NT2/D1 (cell line): ENCODE results near the gene NIN.

Experiments
- YY1 ChIP-seq: IDR thresholded peaks from 2 replicates; pipeline ENCODE4 v1.6.1; 2011; ENCODE audit not compliant: insufficient read length, insufficient read depth
- ZNF274 ChIP-seq: IDR thresholded peaks from 2 replicates; pipeline ENCODE4 v1.6.1; 2011; ENCODE audit warnings: mild to moderate bottlenecking, low read depth, low read length

DNA sequence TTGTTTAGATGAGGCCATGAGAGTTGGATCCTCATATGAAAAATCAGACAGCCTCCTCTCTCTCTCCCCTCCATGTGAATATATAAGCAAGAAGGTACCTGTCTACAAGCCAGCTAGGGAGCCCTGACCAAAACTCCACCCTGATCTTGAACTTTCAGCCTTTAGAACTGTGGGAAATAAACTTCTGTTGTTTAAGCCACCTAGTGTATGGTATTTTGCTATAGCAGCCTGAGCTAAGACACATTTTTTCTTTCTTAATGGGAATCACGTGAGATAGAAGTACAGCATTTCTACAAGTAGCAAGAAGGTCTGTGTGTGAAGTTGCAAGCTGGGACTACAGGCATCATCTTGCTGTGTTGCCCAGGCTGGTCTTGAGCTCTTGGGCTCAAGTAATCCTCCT, 24.6 kb upstream of the NIN start:
- TF ChIP-seq YY1 (no peak), ZNF274 (no peak)
